HG03442 (cell line): ENCODE data around the gene ABCA3.
A peak's percentile ranks its signal among the peaks of the same experiment; 100 is the strongest.
"Not testable (repeated sequence)": the region's sequence is repeated elsewhere in the genome, so short reads cannot be mapped to it uniquely, and the experiment has no call there.

ENCODE experiments used
- ATAC-seq: cut with Tn5 transposase; IDR thresholded peaks from one replicate; pipeline ENCODE4 v1.9.1; 2021; ENCODE audit warnings: mild to moderate bottlenecking, moderate library complexity; ENCODE audit not compliant: unreplicated experiment

ABCA3 gene

DNA sequence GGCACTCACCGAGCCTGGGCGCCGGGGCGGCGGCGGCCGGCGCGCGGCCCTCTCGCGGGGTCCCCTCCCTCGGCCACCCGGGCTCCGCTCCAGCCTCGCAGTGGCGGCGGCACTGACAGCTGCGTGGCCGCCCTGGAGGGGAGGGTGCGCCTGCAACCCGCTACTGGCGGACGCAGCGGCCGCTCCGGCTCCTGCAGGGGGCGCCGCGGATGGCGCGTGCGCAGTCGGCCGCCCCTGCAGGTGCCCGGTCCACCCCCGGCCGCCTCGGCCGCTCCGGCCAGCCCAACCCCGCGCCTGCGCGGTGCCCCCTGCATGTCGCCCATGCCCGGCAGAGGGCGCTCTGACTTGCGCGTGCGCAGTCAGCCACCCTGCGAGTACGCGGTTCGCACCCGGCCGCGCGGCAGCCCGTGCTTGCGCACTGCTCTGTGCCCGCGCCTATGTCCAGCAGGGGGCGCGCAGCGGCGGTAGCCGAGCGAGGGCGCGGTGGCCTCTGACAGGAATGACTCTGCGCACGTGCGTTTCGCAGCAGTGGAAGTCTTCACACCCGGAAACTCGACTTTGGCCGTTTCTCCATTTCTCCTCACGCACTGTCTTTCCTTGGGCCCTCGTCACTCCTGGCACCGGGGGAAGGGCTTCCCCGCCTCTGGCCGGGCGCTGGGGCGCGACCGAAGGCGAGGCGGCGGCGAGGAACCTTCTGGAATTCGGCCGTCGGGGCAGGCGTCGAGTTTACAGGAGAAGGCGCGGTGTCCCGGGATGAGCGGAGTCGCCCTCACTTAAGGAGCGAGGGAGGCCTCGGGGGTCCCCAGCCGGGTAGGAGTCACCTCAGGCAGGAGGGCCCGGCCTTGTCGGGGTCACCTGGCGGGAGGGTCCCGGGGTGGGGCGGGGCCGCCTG lies at the start of gene ABCA3:
ABCA3 (minus strand) TSS at position 165 of the 892 bp plus-strand sequence. CDS start 14,262 bp downstream, outside the sequence.
- peak; percentile 88 for ATAC-seq

DNA sequence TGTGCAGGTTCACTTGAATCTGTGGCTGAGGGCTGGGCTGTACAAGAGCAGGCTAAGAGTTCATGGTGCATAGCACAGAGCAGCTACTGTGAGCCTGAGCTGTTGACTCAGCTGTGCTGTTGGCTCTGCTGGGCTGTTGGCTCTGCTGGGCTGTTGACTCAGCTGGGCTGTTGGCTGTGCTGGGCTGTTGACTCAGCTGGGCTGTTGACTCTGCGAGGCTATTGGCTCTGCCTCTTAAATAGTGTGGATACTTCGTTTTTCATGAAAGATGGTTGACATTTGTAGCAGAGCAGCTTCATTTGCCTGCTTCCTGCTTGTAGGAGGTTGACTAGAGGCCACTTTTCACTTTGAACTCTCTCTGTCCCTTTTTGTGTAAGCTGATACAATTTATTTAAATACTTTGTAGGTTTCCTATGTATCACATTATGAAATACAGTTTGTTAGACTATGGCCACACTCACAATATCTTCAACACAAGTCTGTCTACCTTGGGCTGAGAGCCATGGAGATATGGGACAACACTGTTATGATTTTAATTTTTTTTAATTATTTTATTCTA lies 48.4 kb upstream of the ABCA3 start:
- ATAC-seq, result no peak

DNA sequence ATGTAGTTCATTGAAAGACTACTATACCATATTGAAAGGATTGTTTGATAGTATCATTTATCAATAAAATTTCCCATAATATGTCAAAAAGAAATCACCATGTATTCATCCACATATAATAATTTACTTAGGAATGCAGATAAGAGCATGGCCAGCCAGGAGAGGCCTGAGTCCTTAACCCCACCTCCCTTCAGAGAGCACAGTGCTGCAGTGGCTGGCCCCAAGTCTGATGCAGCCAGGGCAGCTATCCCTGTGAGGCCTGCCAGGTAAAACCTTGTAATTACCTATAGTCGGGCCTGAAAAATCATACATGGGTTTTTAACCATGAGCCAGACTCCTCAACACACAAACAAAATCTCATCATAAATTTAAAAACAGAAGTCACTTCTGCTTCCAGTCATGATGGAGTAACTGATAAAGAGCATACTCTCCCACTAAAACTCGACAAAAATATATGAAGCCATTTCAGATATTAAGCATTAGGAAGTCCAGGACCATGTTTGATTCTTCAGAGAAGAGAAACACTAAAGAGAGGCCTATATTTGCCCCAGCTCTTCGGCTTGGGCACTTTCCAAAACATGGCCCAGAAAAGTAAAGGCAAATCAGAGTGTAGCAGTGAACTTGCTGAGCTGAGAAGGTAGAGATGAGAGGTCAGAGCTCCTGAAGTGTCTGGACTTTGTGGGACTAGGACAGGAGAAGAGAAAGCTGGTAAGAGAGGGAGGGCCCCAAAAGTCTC lies 47.8 kb upstream of the ABCA3 start:
- ATAC-seq, result no peak

DNA sequence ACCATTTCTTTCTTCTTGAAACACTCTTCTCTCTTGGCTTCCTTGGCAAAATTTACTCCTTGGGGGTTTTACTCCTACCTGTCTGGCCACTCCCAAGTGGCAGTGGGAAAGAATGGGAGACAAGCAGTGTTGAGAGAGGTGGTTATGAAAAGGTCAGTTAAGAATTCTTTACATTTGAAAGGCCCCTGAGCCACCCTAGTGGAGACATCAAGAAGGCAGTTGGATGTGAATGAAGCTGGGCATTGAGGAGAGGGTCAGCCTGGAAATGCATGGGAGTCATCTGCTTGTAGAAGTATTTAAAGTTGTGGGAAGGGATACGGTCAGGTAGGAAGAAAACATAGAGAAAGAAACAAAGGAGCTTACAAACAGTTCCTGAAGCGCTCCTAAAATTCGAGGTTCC lies 46.5 kb upstream of the ABCA3 start:
- no peak for ATAC-seq

DNA sequence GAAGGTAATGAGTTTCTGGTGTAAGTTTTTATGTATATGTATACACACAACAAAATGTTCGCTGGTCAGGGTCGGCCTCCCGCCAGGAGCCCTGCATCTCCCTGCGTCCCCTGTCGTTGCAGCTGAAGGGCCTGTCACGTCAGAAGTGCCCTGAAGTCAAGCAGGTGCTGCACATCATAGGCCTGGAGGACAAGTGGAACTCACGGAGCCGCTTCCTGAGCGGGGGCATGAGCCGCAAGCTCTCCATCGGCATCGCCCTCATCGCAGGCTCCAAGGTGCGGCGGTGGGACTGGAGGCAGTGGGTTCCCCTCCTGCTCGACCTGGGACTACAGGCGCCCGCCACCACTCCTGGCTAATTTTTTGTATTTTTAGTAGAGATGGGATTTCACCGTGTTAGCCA lies 45.5 kb upstream of the ABCA3 start:
- ATAC-seq, result not testable (repeated sequence)

DNA sequence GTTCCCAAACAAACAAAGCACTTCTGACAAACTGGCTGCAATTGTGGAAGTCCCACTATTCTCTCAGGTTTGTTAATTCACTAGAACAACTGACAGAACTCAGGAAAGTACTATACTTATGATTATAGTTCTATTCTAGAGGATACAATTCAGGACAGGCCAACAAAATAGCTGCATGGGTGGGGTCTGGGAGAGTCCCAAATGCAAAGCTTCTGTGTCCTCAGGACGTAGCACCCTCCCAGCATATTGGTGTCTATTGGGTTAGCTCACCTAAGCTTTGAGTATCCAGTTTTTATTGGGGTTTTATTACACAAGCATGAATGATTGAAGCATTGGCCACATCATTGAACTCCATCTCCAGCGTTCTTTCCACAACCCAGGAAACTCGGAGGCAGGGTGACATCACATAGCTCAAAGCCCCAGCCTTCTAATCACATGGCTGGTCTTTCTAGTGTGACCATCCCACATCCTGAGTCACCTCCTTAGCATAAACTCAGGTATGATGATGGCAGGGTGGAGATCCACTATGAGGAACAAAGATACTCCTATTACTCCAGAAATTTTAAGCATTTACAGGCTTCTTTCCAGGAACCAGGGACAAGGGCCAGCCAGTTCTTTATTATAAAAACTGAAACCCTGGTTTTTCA lies 44.8 kb upstream of the ABCA3 start:
- no peak for ATAC-seq

DNA sequence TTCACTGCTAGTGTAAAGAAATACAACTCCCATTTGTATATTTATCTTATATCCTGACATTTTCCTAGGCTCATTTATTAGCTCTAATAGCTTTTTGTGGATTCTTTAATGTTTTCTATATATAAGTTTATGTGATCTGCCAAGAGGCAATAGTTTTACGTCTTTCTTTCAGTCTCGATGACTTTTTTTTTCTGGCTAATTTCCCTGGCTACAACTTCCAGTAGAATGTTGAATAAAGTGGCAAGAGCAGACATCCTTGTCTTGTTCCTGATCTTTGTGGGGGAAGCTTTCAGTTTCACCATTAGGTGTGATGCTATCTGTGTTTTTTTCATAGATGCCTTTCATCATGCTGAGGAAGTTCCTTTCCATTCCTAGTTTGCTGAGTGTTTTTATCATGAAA lies 43.9 kb upstream of the ABCA3 start:
- ATAC-seq, result no peak

DNA sequence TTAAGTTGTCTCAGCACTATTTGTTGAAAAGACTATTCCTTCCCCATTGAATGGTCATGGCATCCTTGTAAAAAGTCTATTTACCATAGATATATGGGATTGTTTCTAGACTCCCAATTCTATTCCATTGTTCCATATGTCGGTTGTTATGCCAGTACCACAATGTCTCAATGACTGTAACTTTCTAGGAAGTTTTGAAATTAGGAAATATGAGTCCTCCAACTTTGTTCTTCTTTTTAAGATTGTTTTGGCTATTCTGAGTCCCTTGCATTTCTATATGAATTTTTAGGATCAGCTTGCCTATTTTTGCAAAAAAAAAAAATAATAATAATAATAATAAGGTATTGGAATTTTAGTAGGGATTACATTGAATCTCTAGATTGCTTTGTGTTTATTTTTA lies 43.0 kb upstream of the ABCA3 start:
- no peak for ATAC-seq

DNA sequence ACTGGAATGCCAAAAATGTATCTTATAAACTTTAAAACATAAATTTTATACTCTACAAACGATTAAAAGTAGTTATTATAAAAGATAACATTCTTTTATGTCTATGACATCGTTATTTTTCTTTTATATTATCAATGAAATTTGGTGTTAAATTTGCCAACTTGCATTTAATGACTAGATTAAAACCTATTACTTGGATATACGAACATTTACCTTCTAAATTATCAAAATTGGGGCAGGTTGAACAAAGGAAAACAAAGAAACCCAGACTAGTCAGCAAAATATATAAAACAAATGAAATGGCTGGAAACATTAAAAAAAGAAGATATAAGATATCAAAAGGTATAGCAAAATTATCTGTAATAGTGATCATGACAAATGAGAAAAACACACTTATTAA lies 34.1 kb upstream of the ABCA3 start:
- no peak for ATAC-seq

DNA sequence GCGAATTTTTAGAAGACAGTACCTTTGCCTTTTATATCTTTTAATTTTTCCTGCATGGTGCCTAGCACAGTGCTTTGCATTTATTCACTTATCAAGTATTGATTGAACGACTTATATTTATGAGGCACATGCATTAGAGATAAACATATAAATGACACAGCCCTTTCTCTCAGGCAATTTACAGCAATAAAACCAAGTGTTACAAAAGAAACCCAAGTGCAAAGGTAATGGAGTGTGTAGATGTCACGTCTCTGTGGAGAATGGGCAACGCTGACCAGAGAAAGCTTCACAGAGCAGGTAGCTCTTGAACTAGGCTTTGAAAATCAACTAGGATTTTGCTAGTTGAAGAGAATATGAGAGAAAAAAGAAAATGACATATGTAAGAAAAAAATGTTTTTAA lies 32.6 kb upstream of the ABCA3 start:
- ATAC-seq, result no peak

DNA sequence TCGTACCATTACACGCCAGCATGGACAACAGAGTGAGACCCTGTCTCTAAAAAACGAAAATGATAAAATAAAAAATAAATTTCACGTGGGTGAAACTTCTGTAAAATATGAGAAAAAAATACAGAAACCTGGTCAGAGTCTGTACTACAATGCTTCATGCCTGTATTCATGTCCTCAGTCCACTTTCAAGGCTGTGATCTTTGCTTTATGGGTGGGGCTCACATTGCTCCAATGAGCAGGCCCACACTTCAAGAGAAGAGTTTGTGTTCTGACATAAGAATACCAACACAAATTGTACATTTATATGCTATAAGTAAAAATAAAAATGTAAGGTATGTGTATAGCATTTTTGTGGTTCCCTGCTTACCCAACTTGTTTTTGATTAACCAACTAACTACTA lies 32.2 kb upstream of the ABCA3 start:
- no peak for ATAC-seq

DNA sequence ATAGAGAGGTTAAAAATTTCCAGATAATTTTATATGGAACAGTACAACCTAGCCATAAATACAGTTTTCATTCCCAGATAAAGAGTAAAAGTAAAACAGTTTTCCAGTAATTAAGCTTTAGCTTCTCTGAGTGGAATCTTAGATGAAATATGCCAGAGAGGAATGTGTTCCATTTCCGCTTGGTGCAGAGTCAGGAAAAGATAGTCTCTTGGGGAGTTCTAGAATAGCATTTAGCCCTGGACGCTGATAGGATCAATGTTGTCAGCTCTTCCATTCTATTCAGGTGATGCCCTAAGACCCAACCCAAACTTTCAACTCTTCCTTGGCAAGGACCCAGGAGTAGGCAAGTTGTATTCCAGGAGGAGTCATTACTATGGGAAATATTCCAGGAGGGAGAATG lies 30.9 kb upstream of the ABCA3 start:
- ATAC-seq, result no peak

DNA sequence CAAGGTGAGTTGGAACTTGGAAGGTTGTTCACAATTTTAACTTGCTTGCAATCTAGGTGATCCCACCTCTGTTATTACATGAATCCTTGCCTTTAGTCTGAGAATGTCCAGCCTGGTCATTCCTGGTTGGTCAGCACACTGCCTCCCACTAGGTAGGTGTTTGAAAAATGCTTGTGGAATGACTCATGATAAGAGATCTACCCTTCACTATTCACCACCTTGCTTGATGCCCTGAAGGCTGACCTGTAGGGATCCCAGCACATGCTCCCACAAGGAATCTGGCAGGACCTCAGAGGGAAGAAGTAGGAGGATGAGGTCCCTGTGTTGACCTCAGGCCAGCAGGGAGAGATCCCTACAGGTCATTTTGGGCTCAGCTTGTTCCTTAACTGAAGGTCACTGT lies 30.2 kb upstream of the ABCA3 start:
- no peak for ATAC-seq

DNA sequence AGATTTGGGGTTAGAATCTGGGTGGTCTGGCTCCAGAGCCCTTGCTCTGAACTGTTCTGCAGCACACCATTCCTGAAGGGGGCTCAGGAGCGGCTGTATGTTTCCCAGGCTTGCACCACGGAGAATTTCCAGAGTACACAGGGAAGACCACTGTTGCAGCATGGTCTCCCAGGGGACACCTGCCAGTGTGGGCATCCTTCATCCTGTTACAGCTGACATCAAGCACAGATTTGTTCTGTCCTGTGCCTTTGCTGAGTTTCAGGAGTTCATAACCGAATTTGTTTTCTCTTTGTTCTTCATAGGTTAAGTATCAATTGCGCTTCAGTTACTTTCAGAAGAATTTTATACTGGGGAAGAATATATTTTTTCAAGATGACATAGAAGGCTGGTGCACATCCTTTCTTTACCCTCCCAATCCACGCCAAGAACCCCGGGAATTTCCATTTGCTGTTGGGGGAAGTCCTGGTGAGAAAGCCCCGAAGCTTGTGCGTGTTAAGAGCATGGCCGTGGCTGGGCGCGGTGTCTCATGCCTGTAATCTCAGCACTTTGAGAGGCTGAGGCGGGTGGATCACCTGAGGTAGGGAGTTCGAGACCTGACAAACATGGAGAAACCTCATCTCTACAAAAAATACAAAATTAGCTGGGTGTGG lies 26.3 kb upstream of the ABCA3 start:
- no peak for ATAC-seq

DNA sequence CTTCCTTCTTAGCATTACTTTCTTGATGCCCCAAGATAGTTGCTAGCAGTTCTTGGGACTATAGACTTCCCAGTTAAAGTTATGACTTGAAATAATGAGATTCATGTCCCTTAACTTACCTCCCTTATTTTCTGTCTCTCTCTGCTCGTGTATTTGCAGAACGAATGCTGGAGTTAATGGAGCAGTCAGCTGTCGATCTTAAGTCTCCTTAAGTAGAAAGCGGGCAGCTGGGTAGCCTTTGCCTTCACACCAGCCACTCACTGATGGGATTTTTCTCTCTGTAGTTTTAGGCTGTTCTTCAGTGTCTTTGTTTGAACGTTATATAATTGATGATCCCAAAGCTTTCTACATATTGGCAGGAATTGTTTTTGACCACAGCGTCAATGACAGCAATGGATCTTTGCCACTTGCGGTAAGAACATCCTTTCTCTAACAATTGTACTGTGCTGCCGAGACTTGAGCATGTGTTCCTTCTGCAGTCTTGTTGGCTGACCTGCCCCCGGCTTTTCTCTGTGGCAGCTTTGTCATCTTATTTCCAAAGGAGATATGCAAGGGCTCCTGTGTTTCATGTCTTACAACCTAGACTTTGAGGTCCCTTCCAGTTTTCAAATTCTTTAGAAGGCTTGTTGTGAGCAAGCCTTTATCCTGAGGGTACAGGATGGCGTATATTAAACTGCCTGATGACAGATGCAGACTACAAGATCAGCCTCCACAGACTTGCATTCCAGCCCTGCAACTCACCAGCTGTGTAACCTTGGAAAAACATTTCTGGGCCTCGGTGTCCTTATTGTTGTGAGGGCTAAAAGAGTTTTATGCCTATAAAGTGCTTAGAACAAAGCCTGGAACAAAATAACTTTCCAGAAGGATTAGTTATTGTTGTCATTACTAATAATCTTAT lies 25.1 kb upstream of the ABCA3 start:
- no peak for ATAC-seq

DNA sequence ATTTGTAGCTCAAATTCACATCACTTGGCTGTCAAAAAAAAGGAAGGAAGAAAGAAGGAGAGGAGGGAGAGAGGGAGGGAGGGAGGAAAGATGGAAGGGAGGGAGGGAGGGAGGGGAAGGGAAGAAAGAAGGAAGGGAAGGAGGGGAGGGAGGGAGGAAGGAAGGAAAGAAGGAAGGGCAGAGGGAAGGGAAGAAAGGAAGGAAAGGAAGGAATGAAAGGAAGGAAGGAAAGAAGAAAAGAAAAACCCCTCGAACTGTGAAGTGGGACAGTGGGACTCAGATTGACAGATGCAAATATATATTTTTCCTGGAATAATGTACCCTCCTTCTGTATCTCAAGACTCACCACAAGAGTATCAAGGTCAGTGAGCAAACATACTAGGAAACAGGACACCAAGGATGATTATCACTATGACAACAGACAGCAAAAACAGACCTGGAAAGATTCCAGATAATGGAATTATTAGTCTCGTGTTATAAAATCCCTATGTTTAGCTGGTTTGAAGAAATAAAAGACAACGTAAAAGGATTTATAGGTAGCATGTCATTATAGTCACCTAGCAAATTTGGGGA lies 24.2 kb upstream of the ABCA3 start:
- no peak for ATAC-seq

DNA sequence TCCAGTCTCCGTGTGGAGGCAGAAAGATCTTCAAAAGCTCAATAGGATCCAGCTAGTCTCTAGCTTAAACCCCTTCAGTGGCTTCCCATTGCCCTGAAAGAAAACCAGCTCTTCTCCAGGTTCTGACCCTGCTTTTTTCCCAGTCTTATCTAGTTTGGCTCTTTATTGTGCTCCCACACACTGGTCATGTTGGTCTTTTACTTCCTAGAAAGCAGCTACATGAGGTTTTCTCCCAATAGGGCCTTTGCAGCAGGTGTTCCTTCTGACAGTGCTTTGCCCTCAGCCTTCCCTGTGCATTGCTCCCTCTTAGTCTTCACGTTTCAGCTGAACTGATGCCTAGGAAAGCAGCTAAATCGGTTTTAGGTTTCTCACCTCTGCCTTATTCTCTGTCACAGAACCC lies 21.7 kb upstream of the ABCA3 start:
- ATAC-seq, result no peak

DNA sequence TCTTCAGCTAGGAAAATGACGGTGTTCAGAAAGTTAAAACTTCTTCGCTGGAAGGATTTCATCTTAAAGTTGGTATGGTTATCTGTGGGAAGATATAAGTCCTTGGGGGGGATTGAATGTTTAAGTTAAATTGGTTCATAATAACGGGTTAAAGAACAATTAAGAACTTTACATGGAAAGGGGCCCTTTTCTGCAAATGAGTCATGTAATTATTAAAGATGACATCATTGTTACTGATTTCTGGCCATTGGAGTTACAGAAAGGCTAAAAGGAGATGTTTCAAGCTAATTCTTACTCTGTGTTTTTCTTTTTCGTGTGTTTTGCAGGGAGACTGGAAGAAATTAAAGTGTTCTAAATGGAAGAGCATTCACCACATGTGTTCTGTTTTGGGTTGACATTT lies 20.6 kb upstream of the ABCA3 start:
- ATAC-seq, result no peak

DNA sequence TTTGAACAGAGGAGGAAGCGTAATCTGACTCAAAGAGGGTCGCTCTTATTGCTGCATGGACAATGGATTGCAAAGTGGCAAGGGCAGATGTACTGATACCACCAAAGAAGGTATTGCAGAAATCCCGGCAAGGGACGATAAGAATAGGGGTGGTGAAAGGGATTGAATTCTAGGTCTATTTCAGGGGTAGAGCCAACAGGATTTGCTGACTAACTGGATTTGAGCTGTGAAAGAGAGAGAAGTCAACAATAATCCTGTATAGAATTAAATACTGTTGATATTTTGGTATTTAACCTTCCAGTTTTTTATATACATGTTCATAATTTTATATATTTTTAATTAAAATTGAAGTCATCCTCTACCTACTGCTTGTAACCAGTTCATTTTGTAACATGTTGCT lies 19.4 kb upstream of the ABCA3 start:
- ATAC-seq, result no peak

DNA sequence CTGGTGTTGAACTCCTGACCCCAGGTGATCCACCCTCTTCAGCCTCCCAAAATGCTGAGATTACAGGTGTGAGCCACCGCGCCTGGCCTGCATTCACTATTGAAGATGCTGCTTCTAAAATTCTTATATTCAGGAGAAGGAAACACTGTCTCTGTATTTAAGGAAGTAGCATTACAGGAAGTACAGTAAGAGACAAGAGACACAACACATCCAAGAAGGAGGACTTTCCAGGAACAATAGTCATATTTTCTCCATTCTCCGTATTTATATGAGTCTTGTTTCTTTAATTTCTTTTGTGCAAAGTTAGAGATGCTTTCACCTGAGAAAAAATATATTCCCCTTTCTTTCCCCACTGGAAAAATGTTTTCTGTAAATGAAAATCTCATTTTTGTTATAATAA lies 18.3 kb upstream of the ABCA3 start:
- no peak for ATAC-seq
